Upper lobe of right lung (tissue), 1 donor: ENCODE measurements around the gene C18orf32. TPM values are rescaled to one million over a fixed set of nuclear protein-coding genes. Genes with fewer than 3 reads are reported as not detected.

Experiments used
- ATAC-seq: fragments of 200-7000 bp; cut with Tn5 transposase; one replicate; pipeline ENCODE4 v1.9.1; 2020; ENCODE audit warnings: mild to moderate bottlenecking, moderate library complexity
- DNase-seq: peaks from one replicate; pipeline ENCODE4 v3.0.0-alpha.2; 2020
- H3K27ac ChIP-seq: fragments of 200-600 bp; one replicate; pipeline ENCODE4 v1.8.0; 2022
- H3K27me3 ChIP-seq: fragments of 200-600 bp; one replicate; pipeline ENCODE4 v1.8.0; 2022; ENCODE audit warnings: mild to moderate bottlenecking
- H3K36me3 ChIP-seq: fragments of 200-600 bp; one replicate; pipeline ENCODE4 v1.8.0; 2022
- H3K4me1 ChIP-seq: fragments of 200-600 bp; one replicate; pipeline ENCODE4 v1.8.0; 2022
- H3K4me3 ChIP-seq: fragments of 200-600 bp; one replicate; pipeline ENCODE4 v1.8.0; 2022; ENCODE audit warnings: mild to moderate bottlenecking
- H3K9me3 ChIP-seq: fragments of 200-600 bp; one replicate; pipeline ENCODE4 v1.8.0; 2022
- intact Hi-C: fragments of 100-400 bp; cut with DNase I; formaldehyde crosslinking; loops from one replicate; pipeline ENCODE4 v1.11.0; 2022
- total RNA-seq: library from RNA; stranded (reverse); fragmentation: NEBNext Ultra II Directional; extraction: Animal tissue kit (Norgen Biotek cat#: 25700); gene quantifications from one replicate; pipeline ENCODE4 v1.2.1, GENCODE V29; 2021
- TF ChIP-seq, protein P1 (sequence below): fragments of 200-600 bp; IDR thresholded peaks from one replicate; pipeline ENCODE4 v1.8.0; 2022; ENCODE audit warnings: antibody characterized with exemption
- donor health status: DM: no; HTN: yes; CAD: no; lungs with severe emphysema.

Gene C18orf32
- total RNA-seq, 1 donor from 2014 or later, result 53.2 TPM

DNA sequence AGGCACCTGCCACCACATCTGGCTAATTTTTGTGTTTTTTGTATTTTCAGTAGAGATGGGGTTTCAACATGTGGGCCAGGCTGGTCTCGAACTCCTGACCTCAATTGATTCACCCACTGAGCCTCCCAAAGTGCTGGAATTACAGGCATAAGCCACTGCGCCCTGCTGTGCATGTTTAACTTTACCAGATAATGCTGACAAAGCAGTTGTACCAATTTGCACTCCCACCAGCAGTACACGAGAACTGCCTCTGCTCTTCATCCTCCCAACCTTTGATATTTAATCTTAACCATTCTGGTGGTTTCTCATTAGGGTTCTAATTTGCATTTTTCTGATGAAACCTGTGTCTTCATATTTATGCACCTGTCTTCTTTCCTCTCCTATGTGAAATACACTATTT is 14.6 kb downstream of the C18orf32 start:
- intact Hi-C loops, result no loop called here
- H3K27ac ChIP-seq, result no peak overlapping the region
- TF ChIP-seq, protein P1, sequence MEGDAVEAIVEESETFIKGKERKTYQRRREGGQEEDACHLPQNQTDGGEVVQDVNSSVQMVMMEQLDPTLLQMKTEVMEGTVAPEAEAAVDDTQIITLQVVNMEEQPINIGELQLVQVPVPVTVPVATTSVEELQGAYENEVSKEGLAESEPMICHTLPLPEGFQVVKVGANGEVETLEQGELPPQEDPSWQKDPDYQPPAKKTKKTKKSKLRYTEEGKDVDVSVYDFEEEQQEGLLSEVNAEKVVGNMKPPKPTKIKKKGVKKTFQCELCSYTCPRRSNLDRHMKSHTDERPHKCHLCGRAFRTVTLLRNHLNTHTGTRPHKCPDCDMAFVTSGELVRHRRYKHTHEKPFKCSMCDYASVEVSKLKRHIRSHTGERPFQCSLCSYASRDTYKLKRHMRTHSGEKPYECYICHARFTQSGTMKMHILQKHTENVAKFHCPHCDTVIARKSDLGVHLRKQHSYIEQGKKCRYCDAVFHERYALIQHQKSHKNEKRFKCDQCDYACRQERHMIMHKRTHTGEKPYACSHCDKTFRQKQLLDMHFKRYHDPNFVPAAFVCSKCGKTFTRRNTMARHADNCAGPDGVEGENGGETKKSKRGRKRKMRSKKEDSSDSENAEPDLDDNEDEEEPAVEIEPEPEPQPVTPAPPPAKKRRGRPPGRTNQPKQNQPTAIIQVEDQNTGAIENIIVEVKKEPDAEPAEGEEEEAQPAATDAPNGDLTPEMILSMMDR, result no peak

DNA sequence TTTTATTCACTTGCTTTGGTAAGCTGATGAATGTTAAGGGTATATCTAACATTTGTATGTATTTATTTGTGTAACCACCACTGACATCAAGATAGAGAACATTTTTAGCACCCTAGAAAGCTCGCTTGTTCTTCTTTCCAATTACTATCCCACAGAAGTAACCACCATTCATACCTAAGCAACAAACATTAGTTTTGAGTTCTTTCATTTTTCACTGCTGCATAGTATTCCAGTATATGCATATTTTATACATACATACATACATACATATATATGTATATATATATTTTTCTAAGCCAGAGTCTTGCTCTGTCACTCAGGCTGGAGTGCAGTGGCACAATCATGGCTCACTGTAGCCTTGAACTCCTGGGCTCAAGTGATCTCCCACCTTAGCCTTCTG is 15.5 kb downstream of the C18orf32 start:
- intact Hi-C loops, result no loop called here
- Histone ChIP-seq H3K27ac (no peak overlapping the region), H3K36me3 (no peaks in the 10 kb centered on the region), H3K27me3 (no peaks in the 10 kb centered on the region), H3K4me1 (no peaks in the 10 kb centered on the region), H3K9me3 (no peaks in the 10 kb centered on the region), H3K4me3 (no peak overlapping the region)
- TF ChIP-seq, protein P1, result no peak
- DNase-seq (no peak), ATAC-seq (no peak)

More for the DNA sequence above, 14.6 kb downstream of the C18orf32 start:
- ATAC-seq, result no peak
- Histone ChIP-seq H3K9me3 (no peaks in the 10 kb centered on the region), H3K4me1 (no peaks in the 10 kb centered on the region), H3K36me3 (no peaks in the 10 kb centered on the region), H3K27me3 (no peaks in the 10 kb centered on the region), H3K4me3 (no peak overlapping the region)
- no peak for DNase-seq

DNA sequence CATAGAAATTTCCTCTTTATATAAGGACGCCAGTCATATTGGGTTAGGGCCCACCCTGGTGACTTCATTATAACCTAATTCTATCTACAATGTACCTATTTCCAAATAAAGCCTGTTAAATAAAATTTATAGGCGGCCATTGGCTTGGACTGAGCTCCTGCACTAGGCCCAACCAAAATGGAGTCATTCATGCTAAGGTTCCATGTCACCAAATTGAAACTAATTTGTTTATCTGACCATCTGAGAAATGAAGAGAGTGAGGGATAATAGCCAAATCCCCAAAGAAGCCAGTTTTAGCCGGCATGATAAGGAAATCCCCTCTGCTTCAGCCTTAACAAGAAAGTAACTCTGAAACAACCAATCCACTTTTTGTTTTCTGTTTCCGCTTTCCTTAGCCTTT is 19.4 kb downstream of the C18orf32 start:
- intact Hi-C loops, result no loop called here
- no peak overlapping the region for H3K4me3 ChIP-seq
- no peak overlapping the region for H3K27ac ChIP-seq
- H3K4me1 ChIP-seq, result no peaks in the 10 kb centered on the region
- H3K9me3 ChIP-seq, result no peaks in the 10 kb centered on the region
- TF ChIP-seq, protein P1, result no peak
- ATAC-seq (no peak), DNase-seq (no peak)
- H3K27me3 ChIP-seq, result no peaks in the 10 kb centered on the region
- no peaks in the 10 kb centered on the region for H3K36me3 ChIP-seq

DNA sequence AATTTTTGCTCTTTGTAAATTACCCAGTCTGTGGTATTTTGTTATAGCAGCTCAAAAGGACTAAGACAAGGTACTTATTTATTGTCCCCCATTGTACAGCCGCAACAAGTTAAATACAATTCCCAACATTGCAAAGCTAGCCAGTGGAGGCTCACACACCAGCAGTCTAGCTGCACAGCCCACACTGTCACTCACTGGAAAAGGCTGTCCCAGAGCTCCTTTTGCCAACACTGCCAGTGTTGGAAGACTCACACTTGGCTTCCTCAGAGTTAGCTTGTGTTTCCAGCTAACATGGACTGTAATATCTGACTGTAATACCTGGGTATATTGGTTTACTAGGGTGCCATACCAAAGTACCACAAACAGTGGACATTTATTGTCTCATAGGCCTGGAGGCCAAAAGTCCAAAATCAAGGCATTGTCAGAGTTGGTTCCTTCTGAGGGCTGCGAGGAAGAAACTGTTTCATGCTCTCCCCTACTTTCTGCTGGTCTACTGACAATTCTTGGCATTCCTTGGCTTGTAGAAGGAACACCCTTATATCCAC is 19.9 kb downstream of the C18orf32 start:
- no peak overlapping the region for H3K4me3 ChIP-seq
- ATAC-seq, result no peak
- DNase-seq, result no peak
- no peaks in the 10 kb centered on the region for H3K4me1 ChIP-seq
- intact Hi-C loops, result no loop called here
- TF ChIP-seq, protein P1, result no peak
- H3K27ac ChIP-seq, result no peak overlapping the region
- H3K27me3 ChIP-seq, result no peaks in the 10 kb centered on the region
- no peaks in the 10 kb centered on the region for H3K36me3 ChIP-seq
- H3K9me3 ChIP-seq, result no peaks in the 10 kb centered on the region

DNA sequence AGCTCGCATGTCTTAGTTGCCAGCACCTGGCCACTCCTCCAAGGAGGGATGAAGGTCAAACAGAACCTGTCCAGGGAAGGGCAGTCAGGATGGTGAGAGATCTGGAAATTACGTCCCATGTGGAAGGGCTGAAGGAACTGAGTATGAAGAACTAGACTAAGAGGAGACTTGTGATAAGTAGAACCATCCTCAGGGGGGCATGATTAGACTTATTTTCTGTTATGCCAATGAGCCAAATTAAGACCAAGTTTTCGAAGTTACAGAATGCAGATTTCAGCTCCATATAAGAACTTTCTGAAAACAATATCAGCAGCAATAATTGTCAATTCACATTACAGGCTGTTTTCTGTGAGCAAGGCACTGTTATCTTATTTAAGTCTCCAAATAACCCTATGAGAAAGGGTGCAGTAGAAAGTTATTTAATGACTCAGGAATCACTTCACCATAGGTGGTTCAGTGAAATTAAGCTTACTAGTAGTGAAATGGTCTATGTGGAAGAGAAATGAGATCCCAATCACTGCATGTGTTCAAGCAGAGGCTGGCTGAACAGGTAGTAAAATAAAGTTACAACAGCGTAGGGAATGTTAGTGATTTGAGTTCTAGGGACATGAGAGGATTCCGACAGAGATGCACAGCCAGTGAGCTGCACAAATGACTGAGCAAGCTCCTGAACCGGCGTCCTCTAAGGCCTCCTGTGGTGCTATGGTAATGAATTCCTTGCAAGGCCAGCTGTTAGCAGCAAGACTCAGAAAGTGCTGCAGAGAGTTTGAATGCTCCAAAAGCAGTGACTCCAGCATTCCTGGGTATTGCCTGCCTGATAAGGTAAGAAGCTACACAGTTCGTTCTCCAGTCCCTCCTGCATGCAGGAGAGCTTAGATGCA is 22.1 kb downstream of the C18orf32 start:
- Histone ChIP-seq H3K36me3 (no peaks in the 10 kb centered on the region), H3K9me3 (no peaks in the 10 kb centered on the region), H3K27ac (no peak overlapping the region), H3K4me3 (no peak overlapping the region), H3K27me3 (no peaks in the 10 kb centered on the region), H3K4me1 (peaks cover 5% of the 10 kb centered on the region)
- intact Hi-C loops, result no loop called here
- no peak for ATAC-seq
- DNase-seq, result no peak
- TF ChIP-seq, protein P1, result no peak
